GM12873 (cell line): ENCODE results near the gene SH3PXD2B.

ENCODE experiments used
- TF ChIP-seq, protein P1 (sequence below): IDR thresholded peaks from 2 replicates; pipeline ENCODE4 v1.5.1; 2012; ENCODE audit warnings: low read depth, mild to moderate bottlenecking, moderate library complexity, low read length, control low read depth; ENCODE audit not compliant: insufficient read depth; ENCODE audit errors: missing control alignments

The SH3PXD2B gene

GRCh38 chr5:172496671-172497371 is 42.5 kb upstream of the SH3PXD2B start:
- TF ChIP-seq, protein P1, sequence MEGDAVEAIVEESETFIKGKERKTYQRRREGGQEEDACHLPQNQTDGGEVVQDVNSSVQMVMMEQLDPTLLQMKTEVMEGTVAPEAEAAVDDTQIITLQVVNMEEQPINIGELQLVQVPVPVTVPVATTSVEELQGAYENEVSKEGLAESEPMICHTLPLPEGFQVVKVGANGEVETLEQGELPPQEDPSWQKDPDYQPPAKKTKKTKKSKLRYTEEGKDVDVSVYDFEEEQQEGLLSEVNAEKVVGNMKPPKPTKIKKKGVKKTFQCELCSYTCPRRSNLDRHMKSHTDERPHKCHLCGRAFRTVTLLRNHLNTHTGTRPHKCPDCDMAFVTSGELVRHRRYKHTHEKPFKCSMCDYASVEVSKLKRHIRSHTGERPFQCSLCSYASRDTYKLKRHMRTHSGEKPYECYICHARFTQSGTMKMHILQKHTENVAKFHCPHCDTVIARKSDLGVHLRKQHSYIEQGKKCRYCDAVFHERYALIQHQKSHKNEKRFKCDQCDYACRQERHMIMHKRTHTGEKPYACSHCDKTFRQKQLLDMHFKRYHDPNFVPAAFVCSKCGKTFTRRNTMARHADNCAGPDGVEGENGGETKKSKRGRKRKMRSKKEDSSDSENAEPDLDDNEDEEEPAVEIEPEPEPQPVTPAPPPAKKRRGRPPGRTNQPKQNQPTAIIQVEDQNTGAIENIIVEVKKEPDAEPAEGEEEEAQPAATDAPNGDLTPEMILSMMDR, result no peak

DNA sequence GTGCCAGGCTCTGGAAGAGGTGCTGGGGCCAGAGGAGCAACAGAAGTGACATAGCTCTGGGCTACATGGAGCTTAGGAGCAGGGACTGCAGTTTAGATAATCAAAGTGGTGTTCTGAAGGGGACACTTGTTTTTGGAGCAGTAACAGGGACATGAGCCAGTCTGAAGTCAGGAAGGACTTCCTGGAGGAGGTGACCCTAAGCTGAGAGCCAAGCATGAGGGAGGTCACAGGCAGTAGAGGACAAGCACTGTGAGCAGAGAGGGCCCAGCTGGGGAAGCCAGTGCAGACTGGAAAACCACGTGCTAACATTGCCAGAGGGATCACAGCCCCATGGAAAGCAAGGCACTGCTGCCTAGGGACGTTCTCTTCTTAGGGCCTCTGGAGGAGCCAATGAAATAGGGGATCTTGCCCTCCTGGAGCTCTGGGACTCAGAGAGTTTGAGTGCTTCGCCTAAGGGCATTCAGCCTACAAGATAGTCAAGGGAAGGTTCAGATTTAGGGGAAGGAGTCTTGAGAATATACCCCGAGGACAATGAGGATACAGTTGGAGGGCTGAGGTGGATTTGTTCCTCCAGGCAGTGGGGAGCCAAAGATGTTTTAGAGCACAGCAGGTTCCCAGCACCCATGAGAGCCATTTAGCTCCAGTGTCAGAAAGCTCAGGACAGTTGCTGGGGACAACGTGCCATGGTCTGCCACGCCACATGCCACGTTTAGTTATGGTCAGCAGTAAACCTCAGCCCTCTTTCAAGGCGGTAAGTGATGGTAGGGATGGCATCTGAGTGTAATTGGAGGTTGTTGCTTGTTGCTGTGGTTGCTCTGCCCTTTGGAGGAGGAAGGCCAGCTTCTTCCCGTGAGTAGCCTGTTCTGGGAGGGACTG is 40.5 kb upstream of the SH3PXD2B start:
- TF ChIP-seq, protein P1, result no peak

GRCh38 chr5:172493906-172494305 is 39.6 kb upstream of the SH3PXD2B start:
- TF ChIP-seq, protein P1, result no peak

DNA sequence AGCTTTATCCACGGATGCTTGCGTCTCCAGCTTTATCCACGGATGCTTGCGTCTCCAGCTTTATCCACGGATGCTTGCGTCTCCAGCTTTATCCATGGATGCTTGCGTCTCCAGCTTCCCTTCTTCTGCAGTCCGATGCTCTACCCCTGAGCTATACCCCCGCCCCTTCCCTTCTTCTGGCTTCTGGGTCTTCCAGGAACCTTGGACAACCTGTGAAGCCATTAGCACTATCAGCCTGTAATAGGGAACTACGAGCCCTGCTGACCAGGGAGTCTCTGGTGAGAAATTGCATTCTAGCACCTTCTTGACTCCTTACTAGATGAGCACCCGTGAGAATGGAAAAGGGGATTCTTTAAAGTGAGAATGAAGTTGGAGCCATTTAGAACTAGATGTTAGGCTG is 39.1 kb upstream of the SH3PXD2B start:
- TF ChIP-seq, protein P1, result no peak

GRCh38 chr5:172493002-172493401 is 38.7 kb upstream of the SH3PXD2B start:
- TF ChIP-seq, protein P1, result no peak

- TF ChIP-seq, protein P1, result no peak
Observed at GRCh38 chr5:172492097-172492840, 37.9 kb upstream of the SH3PXD2B start.

GRCh38 chr5:172491481-172491880 is 37.2 kb upstream of the SH3PXD2B start:
- TF ChIP-seq, protein P1, result no peak
